Measurements from ENCODE around the gene FXR2. TPM values are rescaled to one million over a fixed set of nuclear protein-coding genes. Genes with fewer than 3 reads are reported as not detected.
A peak's percentile ranks its signal among the peaks of the same experiment; 100 is the strongest.

Gene FXR2
- total RNA-seq, 3 donors from 2014 or later (not counting 1 experiment from before 2014, with no cell fraction given), result 23.7 to 40.2 (median 29.5) TPM

DNA sequence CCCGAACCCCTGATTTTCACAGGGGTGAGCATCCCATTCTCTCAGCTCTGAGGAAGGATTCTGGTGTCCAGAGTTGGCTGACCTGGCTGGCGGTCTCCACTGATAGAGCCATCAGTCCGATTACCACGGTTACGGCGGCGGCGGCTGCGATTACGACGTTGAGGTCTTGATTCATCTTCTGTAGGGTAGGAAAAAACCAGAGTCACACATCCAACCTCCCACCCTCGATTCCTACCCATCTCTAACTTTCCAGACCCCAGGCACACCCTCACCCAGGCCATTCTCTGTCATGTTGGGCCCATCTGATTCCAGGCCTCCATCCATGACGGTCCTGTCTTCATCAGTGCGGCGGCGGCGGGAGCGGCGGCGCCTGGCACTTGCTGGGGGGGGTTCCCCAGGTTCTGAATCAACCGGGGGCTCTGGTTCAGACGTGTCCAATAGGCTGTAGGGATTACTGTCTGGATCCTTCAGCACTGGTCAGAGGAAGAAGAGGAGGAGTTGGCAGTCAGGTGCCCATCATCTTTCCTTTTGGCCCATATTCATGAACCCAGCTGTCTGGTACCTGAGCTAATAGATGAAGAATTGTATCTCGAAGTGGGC is 22.2 kb downstream of the FXR2 start:
- WGBS (ENCODE audit: insufficient coverage), result 97% methylated on average over 23 of the region's 23 CpGs
- Histone ChIP-seq H3K27ac (ENCODE audit: low read length) (no peak overlapping the region), H3K9me3 (ENCODE audit: control insufficient read depth, insufficient read depth, low read length) (no peaks in the 10 kb centered on the region), H3K27me3 (ENCODE audit: control insufficient read depth, insufficient read depth, low read length) (no peaks in the 10 kb centered on the region), H3K4me3 (ENCODE audit: low read length) (no peak overlapping the region), H3K4me1 (ENCODE audit: control insufficient read depth, insufficient read depth, low read length) (peaks cover 8% of the 10 kb centered on the region), H3K36me3 (ENCODE audit: control insufficient read depth, insufficient read depth, low read length) (peaks cover 63% of the 10 kb centered on the region)
- intact Hi-C loops (cut with micrococcal nuclease), result no loop called here
- ATAC-seq (no peak), DNase-seq (no peak)
- no peaks in the 10 kb centered on the region for H3K4me1 Mint-ChIP-seq
- no peak overlapping the region for H3K4me3 Mint-ChIP-seq
- no peaks in the 10 kb centered on the region for H3K27me3 Mint-ChIP-seq (ENCODE audit: low read depth in 2 of 2)
- H3K27ac Mint-ChIP-seq, result no peak overlapping the region
- peaks cover 23% of the 10 kb centered on the region for H3K36me3 Mint-ChIP-seq
- no peaks in the 10 kb centered on the region for H3K9me3 Mint-ChIP-seq
- TF ChIP-seq, protein P1, sequence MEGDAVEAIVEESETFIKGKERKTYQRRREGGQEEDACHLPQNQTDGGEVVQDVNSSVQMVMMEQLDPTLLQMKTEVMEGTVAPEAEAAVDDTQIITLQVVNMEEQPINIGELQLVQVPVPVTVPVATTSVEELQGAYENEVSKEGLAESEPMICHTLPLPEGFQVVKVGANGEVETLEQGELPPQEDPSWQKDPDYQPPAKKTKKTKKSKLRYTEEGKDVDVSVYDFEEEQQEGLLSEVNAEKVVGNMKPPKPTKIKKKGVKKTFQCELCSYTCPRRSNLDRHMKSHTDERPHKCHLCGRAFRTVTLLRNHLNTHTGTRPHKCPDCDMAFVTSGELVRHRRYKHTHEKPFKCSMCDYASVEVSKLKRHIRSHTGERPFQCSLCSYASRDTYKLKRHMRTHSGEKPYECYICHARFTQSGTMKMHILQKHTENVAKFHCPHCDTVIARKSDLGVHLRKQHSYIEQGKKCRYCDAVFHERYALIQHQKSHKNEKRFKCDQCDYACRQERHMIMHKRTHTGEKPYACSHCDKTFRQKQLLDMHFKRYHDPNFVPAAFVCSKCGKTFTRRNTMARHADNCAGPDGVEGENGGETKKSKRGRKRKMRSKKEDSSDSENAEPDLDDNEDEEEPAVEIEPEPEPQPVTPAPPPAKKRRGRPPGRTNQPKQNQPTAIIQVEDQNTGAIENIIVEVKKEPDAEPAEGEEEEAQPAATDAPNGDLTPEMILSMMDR (IDR thresholded peaks at IDR 0.05), result no peak

DNA sequence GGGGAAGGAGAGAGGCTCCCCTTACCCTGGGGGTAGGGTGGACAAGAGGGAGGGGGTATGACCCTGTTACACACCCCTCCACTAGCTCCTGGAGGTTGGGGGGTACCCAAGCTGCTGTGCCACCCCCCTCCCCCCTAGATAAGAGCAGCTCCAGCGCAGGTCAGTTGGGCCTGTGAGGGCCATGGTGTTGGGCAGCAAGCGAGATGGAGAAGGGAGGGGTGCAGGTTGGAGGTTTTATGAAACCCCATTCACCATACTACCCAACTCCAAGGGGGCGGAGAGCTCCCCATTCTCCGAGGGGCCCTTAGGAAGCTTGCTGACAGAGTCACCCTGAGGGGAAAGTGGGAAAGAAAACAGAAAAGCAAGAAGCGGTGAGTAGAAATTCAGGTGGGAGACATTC is 23.1 kb downstream of the FXR2 start:
- Histone ChIP-seq H3K4me3 (ENCODE audit: low read length) (no peak overlapping the region), H3K4me1 (ENCODE audit: control insufficient read depth, insufficient read depth, low read length) (peaks cover 8% of the 10 kb centered on the region), H3K27ac (ENCODE audit: low read length) (no peak overlapping the region), H3K27me3 (ENCODE audit: control insufficient read depth, insufficient read depth, low read length) (no peaks in the 10 kb centered on the region), H3K9me3 (ENCODE audit: control insufficient read depth, insufficient read depth, low read length) (no peaks in the 10 kb centered on the region), H3K36me3 (ENCODE audit: control insufficient read depth, insufficient read depth, low read length) (peaks cover 62% of the 10 kb centered on the region)
- Mint-ChIP-seq H3K4me1 (no peaks in the 10 kb centered on the region), H3K9me3 (no peaks in the 10 kb centered on the region), H3K4me3 (no peak overlapping the region), H3K27me3 (ENCODE audit: low read depth in 2 of 2) (no peaks in the 10 kb centered on the region), H3K27ac (peak overlapping the region in 1 of 2 donors; percentile 4), H3K36me3 (peaks cover 16% of the 10 kb centered on the region)
- 100% methylated on average over 1 of the region's 5 CpGs for WGBS (ENCODE audit: insufficient coverage)
- TF ChIP-seq, protein P1 (IDR thresholded peaks at IDR 0.05), result no peak
- no peak for ATAC-seq
- DNase-seq, result no peak
- intact Hi-C loops (cut with micrococcal nuclease), result no loop called here

DNA sequence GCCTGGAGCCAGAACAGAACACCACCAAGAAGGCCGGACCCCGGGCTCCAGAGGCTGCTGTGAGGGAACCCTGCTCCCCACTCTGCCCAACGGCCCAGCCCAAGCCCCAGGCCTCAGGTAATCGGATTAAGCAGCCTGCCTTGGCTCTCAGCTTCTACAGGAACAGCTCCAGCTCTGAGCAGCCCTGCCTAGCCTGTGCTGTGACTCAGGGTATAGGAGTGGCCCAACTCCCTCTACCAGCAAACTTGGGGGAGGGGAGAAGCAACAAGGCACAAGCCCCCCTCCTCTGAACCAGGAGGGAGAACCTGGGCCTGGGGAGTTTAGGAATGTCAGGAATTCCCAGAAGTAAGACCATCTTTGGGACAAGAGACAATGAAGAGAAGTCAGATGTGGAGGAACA is 24.0 kb downstream of the FXR2 start:
- no peaks in the 10 kb centered on the region for H3K27me3 Mint-ChIP-seq (ENCODE audit: low read depth in 2 of 2)
- H3K4me3 ChIP-seq (ENCODE audit: low read length), result no peak overlapping the region
- no peak overlapping the region for H3K27ac ChIP-seq (ENCODE audit: low read length)
- H3K27ac Mint-ChIP-seq, result peak overlapping the region; percentile 4 to 46
- ATAC-seq (no peak), DNase-seq (no peak)
- TF ChIP-seq, protein P1 (IDR thresholded peaks at IDR 0.05), result no peak
- intact Hi-C loops (cut with micrococcal nuclease), result no loop called here
- 93% methylated on average over 4 of the region's 4 CpGs for WGBS (ENCODE audit: insufficient coverage)
- H3K9me3 Mint-ChIP-seq, result no peaks in the 10 kb centered on the region
- H3K4me3 Mint-ChIP-seq, result no peak overlapping the region
- peaks cover 8% of the 10 kb centered on the region for H3K4me1 ChIP-seq (ENCODE audit: control insufficient read depth, insufficient read depth, low read length)
- peaks cover 14% of the 10 kb centered on the region for H3K36me3 Mint-ChIP-seq
- no peaks in the 10 kb centered on the region for H3K27me3 ChIP-seq (ENCODE audit: control insufficient read depth, insufficient read depth, low read length)
- no peaks in the 10 kb centered on the region for H3K4me1 Mint-ChIP-seq
- no peaks in the 10 kb centered on the region for H3K9me3 ChIP-seq (ENCODE audit: control insufficient read depth, insufficient read depth, low read length)
- peaks cover 54% of the 10 kb centered on the region for H3K36me3 ChIP-seq (ENCODE audit: control insufficient read depth, insufficient read depth, low read length)
